Keratinocyte (primary cell): ENCODE data around the gene ARMC6.

Experiments
- EZH2 ChIP-seq: IDR thresholded peaks from one replicate; pipeline ENCODE4 v1.6.1; 2012; ENCODE audit warnings: inconsistent platforms, mild to moderate bottlenecking, low read length, moderate library complexity
- TF ChIP-seq, protein P1 (sequence below), 3 experiments: IDR thresholded peaks in 1 of 3; conservative IDR thresholded peaks in 1 of 3; optimal IDR thresholded peaks in 1 of 3; 2 replicates in 2 of 3; 3 replicates in 1 of 3; pipeline versions ENCODE3 to v1.5.1; 2011; ENCODE audit warnings: low read length in 3 of 3, mild to moderate bottlenecking in 3 of 3, moderate library complexity in 2 of 3, control low read depth in 1 of 3, inconsistent platforms in 1 of 3; ENCODE audit not compliant: insufficient read depth in 2 of 3; ENCODE audit errors: extremely low read depth in 1 of 3

DNA sequence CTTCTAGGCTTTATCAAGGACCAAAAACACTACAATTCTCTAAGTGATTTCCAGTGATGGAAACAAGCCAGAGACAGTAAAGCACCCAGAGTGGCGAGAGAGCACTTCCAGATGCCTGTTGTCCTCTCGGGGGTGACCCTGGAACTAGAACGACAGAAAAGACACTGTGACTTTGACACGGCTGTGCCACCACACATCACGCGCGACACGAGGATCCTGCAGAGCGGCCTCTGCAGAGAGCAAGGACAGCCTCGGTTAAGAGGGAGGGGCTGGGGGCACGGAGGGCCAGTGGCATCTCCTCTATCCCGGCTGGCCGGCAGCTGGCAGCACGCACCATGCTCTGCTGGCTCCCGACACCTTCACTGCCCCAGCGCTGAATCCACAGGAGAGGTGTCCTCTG lies 42.4 kb upstream of the ARMC6 start:
- TF ChIP-seq, protein P1, sequence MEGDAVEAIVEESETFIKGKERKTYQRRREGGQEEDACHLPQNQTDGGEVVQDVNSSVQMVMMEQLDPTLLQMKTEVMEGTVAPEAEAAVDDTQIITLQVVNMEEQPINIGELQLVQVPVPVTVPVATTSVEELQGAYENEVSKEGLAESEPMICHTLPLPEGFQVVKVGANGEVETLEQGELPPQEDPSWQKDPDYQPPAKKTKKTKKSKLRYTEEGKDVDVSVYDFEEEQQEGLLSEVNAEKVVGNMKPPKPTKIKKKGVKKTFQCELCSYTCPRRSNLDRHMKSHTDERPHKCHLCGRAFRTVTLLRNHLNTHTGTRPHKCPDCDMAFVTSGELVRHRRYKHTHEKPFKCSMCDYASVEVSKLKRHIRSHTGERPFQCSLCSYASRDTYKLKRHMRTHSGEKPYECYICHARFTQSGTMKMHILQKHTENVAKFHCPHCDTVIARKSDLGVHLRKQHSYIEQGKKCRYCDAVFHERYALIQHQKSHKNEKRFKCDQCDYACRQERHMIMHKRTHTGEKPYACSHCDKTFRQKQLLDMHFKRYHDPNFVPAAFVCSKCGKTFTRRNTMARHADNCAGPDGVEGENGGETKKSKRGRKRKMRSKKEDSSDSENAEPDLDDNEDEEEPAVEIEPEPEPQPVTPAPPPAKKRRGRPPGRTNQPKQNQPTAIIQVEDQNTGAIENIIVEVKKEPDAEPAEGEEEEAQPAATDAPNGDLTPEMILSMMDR (optimal IDR thresholded peaks at IDR 0.05 in 1 of 3, IDR thresholded peaks at IDR 0.05 in 1 of 3, conservative IDR thresholded peaks at IDR 0.05 in 1 of 3; ENCODE audit: extremely low read depth in 1 of 3, insufficient read depth in 2 of 3, low read length in 3 of 3): no peak
- TF ChIP-seq EZH2: no peak
